HepG2 (cell line): ENCODE results near the gene AS3MT. TPM values are rescaled to one million over a fixed set of nuclear protein-coding genes. Genes with fewer than 3 reads are reported as not detected.

Experiments
- ATAC-seq: fragments of 200-7000 bp; cut with Tn5 transposase; 3 replicates; pipeline ENCODE4 v1.9.1; 2020; ENCODE audit warnings: mild to moderate bottlenecking, moderate library complexity
- BruUV-seq: library from RNA; stranded (reverse); fragments of 400-500 nt; replicated peaks from 2 replicates; lab custom pipeline; 2021; lab: Mats Ljungman, UMichigan
- CTCF ChIA-PET: fragments of 300-600 bp; formaldehyde crosslinking; extraction: SDS; loops from one replicate; lab custom pipeline; 2021; ENCODE audit warnings: low total read pairs, inconsistent platforms, low intra/inter-chr PET ratio; lab: Yijun Ruan, JAX
- POLR2A ChIA-PET: fragments of 350-600 bp; sonication (Branson Sonifier 250); formaldehyde crosslinking; loops from one replicate; lab custom pipeline; 2020; ENCODE audit warnings: antibody characterized with exemption, inconsistent platforms; lab: Yijun Ruan, JAX
- DNase-seq: peaks from one replicate; pipeline ENCODE4 v3.0.0-alpha.2; 2015; ENCODE audit warnings: low spot score
- FAIRE-seq: peaks from 3 replicates; lab custom pipeline; 2011; peaks lifted over from hg19 to GRCh38; lab: Jason Lieb, UNC
- H2AFZ ChIP-seq: one replicate; pipeline ENCODE4 v1.6.1; 2011; ENCODE audit warnings: low read length, inconsistent platforms
- H3K27ac ChIP-seq: fragments of 300-600 bp; 3 replicates; pipeline ENCODE4 v1.8.0; 2011; ENCODE audit warnings: mixed run types, mild to moderate bottlenecking, mixed read lengths, low read length, inconsistent platforms; ENCODE audit not compliant: insufficient read depth; ENCODE audit errors: extremely low read length
- H3K27me3 ChIP-seq, 2 experiments: fragments of 200-600 bp in 1 of 2; 2 replicates in 1 of 2; 3 replicates in 1 of 2; pipeline versions ENCODE4 v1.6.0 to v1.8.0; 2011; ENCODE audit warnings: low read length in 2 of 2, mild to moderate bottlenecking in 2 of 2, moderate library complexity in 2 of 2, inconsistent platforms in 1 of 2; ENCODE audit not compliant: insufficient read depth in 2 of 2, control insufficient read depth in 1 of 2
- H3K36me3 ChIP-seq, 2 experiments: fragments of 200-600 bp in 1 of 2; replicated peaks in 1 of 2; 2 replicates in 1 of 2; 3 replicates in 1 of 2; pipeline versions ENCODE4 v1.5.1 to v1.8.0; 2011; ENCODE audit warnings: low read length in 2 of 2, inconsistent platforms in 1 of 2; ENCODE audit not compliant: insufficient read depth in 2 of 2, control insufficient read depth in 1 of 2
- H3K4me1 ChIP-seq: 2 replicates; pipeline ENCODE4 v1.5.1; 2012; ENCODE audit warnings: low read length, inconsistent platforms; ENCODE audit not compliant: insufficient read depth
- H3K4me2 ChIP-seq: 2 replicates; pipeline ENCODE4 v1.6.0; 2011; ENCODE audit warnings: low read depth, low read length, inconsistent platforms
- H3K4me3 ChIP-seq, 3 experiments: fragments of 200-600 bp in 1 of 3; sonication (generic), shearing (Covaris generic) in 1 of 3; replicated peaks in 1 of 3; 2 replicates each; pipeline ENCODE4 v1.5.1; 2011 to 2016; ENCODE audit warnings: low read length in 3 of 3, inconsistent platforms in 2 of 3, low read depth in 2 of 3, mild to moderate bottlenecking in 2 of 3, control low read depth in 1 of 3, mixed read lengths in 1 of 3; ENCODE audit not compliant: insufficient read depth in 1 of 3
- H3K79me2 ChIP-seq: one replicate; pipeline ENCODE4 v1.6.1; 2011; ENCODE audit warnings: low read length, inconsistent platforms; ENCODE audit not compliant: insufficient read depth
- H3K9ac ChIP-seq: 2 replicates; pipeline ENCODE4 v1.6.0; 2011; ENCODE audit warnings: mild to moderate bottlenecking, low read depth, low read length, inconsistent platforms; ENCODE audit not compliant: insufficient read depth
- H3K9me3 ChIP-seq: 2 replicates; pipeline ENCODE4 v1.5.1; 2012; ENCODE audit warnings: mild to moderate bottlenecking, low read length
- H4K20me1 ChIP-seq: 2 replicates; pipeline ENCODE4 v1.6.0; 2011; ENCODE audit warnings: inconsistent platforms, mild to moderate bottlenecking, low read length, moderate library complexity; ENCODE audit not compliant: insufficient read depth
- ATM ChIP-seq: fragments of 450-650 bp; IDR thresholded peaks from 2 replicates; pipeline ENCODE4 v1.7.1; 2017; ENCODE audit warnings: mild to moderate bottlenecking, borderline replicate concordance
- HMG20A ChIP-seq: IDR thresholded peaks from 2 replicates; pipeline ENCODE4 v1.6.1; 2016; ENCODE audit warnings: borderline replicate concordance
- KDM5B ChIP-seq: sonication (generic); formaldehyde crosslinking; IDR thresholded peaks from 2 replicates; pipeline ENCODE4 v1.4.0; 2020; ENCODE audit warnings: missing genetic modification reagents, mild to moderate bottlenecking, borderline replicate concordance
- MAZ ChIP-seq, 2 experiments: sonication (generic) in 1 of 2; formaldehyde crosslinking in 1 of 2; IDR thresholded peaks; 2 replicates each; pipeline versions ENCODE4 v1.5.0 to v1.6.1; 2012 to 2020; ENCODE audit warnings: low read depth in 2 of 2, mild to moderate bottlenecking in 2 of 2, borderline replicate concordance in 1 of 2, improper control_type of control experiment in 1 of 2, low read length in 1 of 2, missing genetic modification reagents in 1 of 2, moderate library complexity in 1 of 2
- MTF1 ChIP-seq: sonication (generic); formaldehyde crosslinking; IDR thresholded peaks from 2 replicates; pipeline ENCODE4 v1.5.0; 2020; ENCODE audit warnings: missing genetic modification reagents
- TEAD3 ChIP-seq: optimal IDR thresholded peaks from 2 replicates; pipeline ENCODE3; 2016; ENCODE audit warnings: borderline replicate concordance
- ZFYVE20 ChIP-seq: sonication (generic); formaldehyde crosslinking; IDR thresholded peaks from 2 replicates; pipeline ENCODE4 v1.8.0; 2023; ENCODE audit warnings: low read depth, mild to moderate bottlenecking, moderate library complexity, missing genetic modification reagents, borderline replicate concordance
- WGBS: methylation state at CpG from one replicate; pipeline ENCODE4 v1.1.6; 2017; ENCODE audit warnings: low lambda C conversion rate; 5-methylcytosine and 5-hydroxymethylcytosine counted together
- in situ Hi-C: cut with HindIII; loops from 2 replicates; pipeline ENCODE4 v1.10.0; 2017; ENCODE audit warnings: low pct_unique_long_range_greater_than_20kb; ENCODE audit not compliant: extremely low pct_ligation_motif_present
- intact Hi-C: fragments of 100-400 bp; cut with micrococcal nuclease; formaldehyde crosslinking; loops from one replicate; pipeline ENCODE4 v1.10.0; 2022; ENCODE audit not compliant: unreplicated experiment
- polyA plus RNA-seq, 8 experiments: library from polyadenylated mRNA; depleted of rRNA in 3 of 8; stranded (reverse) in 7 of 8; unstranded in 1 of 8; fragments of >200 nt; fragmentation: Illumina TruSeq in 4 of 8; extraction: Trizol in 4 of 8; gene quantifications; 2 replicates each; pipeline versions ENCODE4 v1.2.1 to v1.2.3, GENCODE V29; 2011 to 2016; ENCODE audit warnings: low read depth in 4 of 8, missing spikeins in 1 of 8, mixed read lengths in 1 of 8; ENCODE audit not compliant: insufficient read depth in 1 of 8
- total RNA-seq, 5 experiments: library from RNA; depleted of rRNA; stranded (reverse); fragments of >200 nt; fragmentation: Illumina TruSeq; extraction: Trizol; gene quantifications; 2 replicates each; pipeline ENCODE4 v1.2.3, GENCODE V29; 2016; ENCODE audit warnings: low read depth in 1 of 5
- TF ChIP-seq, protein P1 (sequence below): sonication (generic); formaldehyde crosslinking; IDR thresholded peaks from 2 replicates; pipeline ENCODE4 v1.5.1; 2020; ENCODE audit warnings: mild to moderate bottlenecking, moderate library complexity, missing genetic modification reagents

Gene AS3MT
- total and polyA plus RNA-seq, 2 of the 13 experiments (the other 11 are each of a cell fraction or from before 2014, with no cell fraction given): 8.7 to 17.4 TPM

DNA sequence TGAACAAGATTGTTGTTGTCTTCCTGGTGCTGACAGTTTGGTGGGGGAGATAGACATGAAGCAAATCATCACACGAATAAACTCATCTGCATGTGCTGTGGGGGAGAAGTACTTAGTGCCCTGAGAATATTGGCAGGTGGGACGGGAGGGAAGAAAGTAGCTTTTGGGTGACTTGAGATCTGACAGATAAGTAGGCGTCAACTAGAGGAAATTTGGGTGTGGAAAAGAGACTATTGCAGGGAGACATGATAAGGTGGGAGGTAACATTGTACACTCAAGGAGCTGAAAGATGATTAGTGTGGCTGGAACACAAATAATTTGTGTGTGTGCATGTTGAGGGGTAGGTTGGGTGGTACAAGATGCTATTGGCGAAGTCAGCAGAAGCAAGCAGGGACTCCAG lies 78.9 kb downstream of the AS3MT start (continued):
- TF ChIP-seq ZFYVE20: no peak

DNA sequence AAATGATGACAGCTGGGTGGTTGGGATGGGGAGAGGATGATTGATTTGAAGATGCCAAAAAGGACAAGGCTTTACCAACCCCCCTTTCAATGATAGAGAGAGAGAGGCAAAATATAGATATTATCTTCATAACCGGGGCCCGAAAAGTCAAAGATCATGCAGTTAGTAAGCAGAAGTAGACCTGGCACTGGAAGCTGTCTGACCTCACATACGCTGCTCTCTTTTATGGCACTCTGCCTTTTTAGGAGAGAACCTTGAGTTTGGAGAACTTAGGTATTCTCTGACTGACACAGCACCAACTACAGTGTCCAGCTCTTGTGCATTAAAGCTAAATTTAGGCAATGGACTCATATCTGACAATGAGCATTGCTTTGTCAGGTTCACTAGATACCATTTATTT lies 79.5 kb downstream of the AS3MT start:
- no peak for ATAC-seq
- BruUV-seq: no TSS peak
- Histone ChIP-seq H3K4me3 (no peak overlapping the region), H3K36me3 (no peaks in the 10 kb centered on the region; a peak in 1 of 5 replicates), H4K20me1 (no peaks in the 10 kb centered on the region), H3K4me1 (peaks cover 26% of the 10 kb centered on the region), H3K27me3 (no peaks in the 10 kb centered on the region), H3K79me2 (peaks cover 8% of the 10 kb centered on the region), H3K9ac (no peak overlapping the region), H3K4me2 (no peak overlapping the region), H2AFZ (no peak overlapping the region), H3K27ac (no peak overlapping the region), H3K9me3 (no peaks in the 10 kb centered on the region)
- ChIA-PET POLR2A (no interaction called here), CTCF (no interaction called here)
- no peak for FAIRE-seq
- TF ChIP-seq ATM (no peak), KDM5B (CRISPR knock-in tag) (no peak), MTF1 (no peak), MAZ (IDR thresholded peaks at IDR 0.05; ENCODE audit: borderline replicate concordance, low read depth, low read length) (no peak), MAZ (CRISPR knock-in tag; IDR thresholded peaks at IDR 0.05; ENCODE audit: low read depth) (no peak), HMG20A (CRISPR knock-in tag) (no peak), TEAD3 (CRISPR knock-in tag) (no peak)
- TF ChIP-seq, protein P1, sequence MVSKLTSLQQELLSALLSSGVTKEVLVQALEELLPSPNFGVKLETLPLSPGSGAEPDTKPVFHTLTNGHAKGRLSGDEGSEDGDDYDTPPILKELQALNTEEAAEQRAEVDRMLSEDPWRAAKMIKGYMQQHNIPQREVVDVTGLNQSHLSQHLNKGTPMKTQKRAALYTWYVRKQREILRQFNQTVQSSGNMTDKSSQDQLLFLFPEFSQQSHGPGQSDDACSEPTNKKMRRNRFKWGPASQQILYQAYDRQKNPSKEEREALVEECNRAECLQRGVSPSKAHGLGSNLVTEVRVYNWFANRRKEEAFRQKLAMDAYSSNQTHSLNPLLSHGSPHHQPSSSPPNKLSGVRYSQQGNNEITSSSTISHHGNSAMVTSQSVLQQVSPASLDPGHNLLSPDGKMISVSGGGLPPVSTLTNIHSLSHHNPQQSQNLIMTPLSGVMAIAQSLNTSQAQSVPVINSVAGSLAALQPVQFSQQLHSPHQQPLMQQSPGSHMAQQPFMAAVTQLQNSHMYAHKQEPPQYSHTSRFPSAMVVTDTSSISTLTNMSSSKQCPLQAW: no peak
- no peak for DNase-seq
- 97% methylated on average over 3 of the region's 3 CpGs for WGBS
- intact Hi-C loops (no loop called here), in situ Hi-C loops (no loop called here)
